Stimulated activated CD4-positive, alpha-beta T cell treated with anti-CD3 and anti-CD28 coated beads, TNF-alpha, amount 100 ng/mL, for 4 hours (primary cell): ENCODE measurements around the gene XPR1.

Experiments
- DNase-seq, 3 experiments: peaks; one replicate each; pipeline ENCODE4 v3.0.0-alpha.2; 2020; ENCODE audit warnings: low read depth in 3 of 3

XPR1 gene

GRCh38 chr1:180916771-180917170, 284.9 kb downstream of the XPR1 start:
- no peak for DNase-seq

GRCh38 chr1:180917306-180918065, 285.7 kb downstream of the XPR1 start:
- no peak for DNase-seq

GRCh38 chr1:180918519-180918918, 286.7 kb downstream of the XPR1 start:
- DNase-seq = no peak

GRCh38 chr1:180919183-180919700, 287.4 kb downstream of the XPR1 start:
- DNase-seq = no peak

GRCh38 chr1:180920193-180920592, 288.4 kb downstream of the XPR1 start:
- no peak for DNase-seq

- DNase-seq = no peak
These were observed 288.9 kb downstream of the XPR1 start for GRCh38 chr1:180920702-180921101.

- DNase-seq = no peak
These were observed 289.6 kb downstream of the XPR1 start for GRCh38 chr1:180921386-180921785.

GRCh38 chr1:180921891-180922630, 290.2 kb downstream of the XPR1 start:
- DNase-seq = no peak

GRCh38 chr1:180922631-180923015, 290.8 kb downstream of the XPR1 start:
- no peak for DNase-seq

- DNase-seq = no peak
These were observed 291.4 kb downstream of the XPR1 start for GRCh38 chr1:180923021-180923841.

GRCh38 chr1:180923887-180924286, 292.1 kb downstream of the XPR1 start:
- no peak for DNase-seq

- DNase-seq = no peak
These were observed 293.1 kb downstream of the XPR1 start for GRCh38 chr1:180924939-180925338.

GRCh38 chr1:180925471-180926051, 293.7 kb downstream of the XPR1 start:
- no peak for DNase-seq

GRCh38 chr1:180926164-180926981, 294.6 kb downstream of the XPR1 start:
- DNase-seq = no peak

GRCh38 chr1:180927348-180927747, 295.5 kb downstream of the XPR1 start:
- DNase-seq = no peak

- no peak for DNase-seq
These were observed 296.0 kb downstream of the XPR1 start for GRCh38 chr1:180927841-180928240.

GRCh38 chr1:180928331-180929230, 296.8 kb downstream of the XPR1 start:
- no peak for DNase-seq

GRCh38 chr1:180929389-180929788, 297.6 kb downstream of the XPR1 start:
- DNase-seq = no peak

- DNase-seq = no peak
These were observed 298.9 kb downstream of the XPR1 start for GRCh38 chr1:180930687-180931086.

- DNase-seq = no peak
These were observed 299.7 kb downstream of the XPR1 start for GRCh38 chr1:180931529-180931928.
